ENCODE results near the gene AAMP.
"Not testable (repeated sequence)": the region's sequence is repeated elsewhere in the genome, so short reads cannot be mapped to it uniquely, and the experiment has no call there.

AAMP gene

GRCh38 chr2:218312267-218312756 lies 42.4 kb upstream of the AAMP start:
- TF ChIP-seq CTCF (conservative IDR thresholded peaks at IDR 0.05; ENCODE audit: control insufficient read depth, insufficient read depth, low read depth, low read length): no peak
- DNase-seq (ENCODE audit: low read depth): no peak
- H3K4me3 ChIP-seq (ENCODE audit: control insufficient read depth, low read depth, low read length): no peak overlapping the region

GRCh38 chr2:218311541-218312266 lies 41.8 kb upstream of the AAMP start:
- not testable (repeated sequence) for DNase-seq (ENCODE audit: low read depth); H3K4me3 ChIP-seq (ENCODE audit: control insufficient read depth, low read depth, low read length)

- TF ChIP-seq CTCF (conservative IDR thresholded peaks at IDR 0.05; ENCODE audit: control insufficient read depth, insufficient read depth, low read depth, low read length): no peak
- no peak overlapping the region for H3K4me3 ChIP-seq (ENCODE audit: control insufficient read depth, low read depth, low read length)
- no peak for DNase-seq (ENCODE audit: low read depth)
Observed at GRCh38 chr2:218310853-218311540, 41.1 kb upstream of the AAMP start.

GRCh38 chr2:218307415-218308090 lies 37.6 kb upstream of the AAMP start:
- no peak overlapping the region for H3K4me3 ChIP-seq (ENCODE audit: control insufficient read depth, low read depth, low read length)
- TF ChIP-seq CTCF (conservative IDR thresholded peaks at IDR 0.05; ENCODE audit: control insufficient read depth, insufficient read depth, low read depth, low read length): no peak
- no peak for DNase-seq (ENCODE audit: low read depth)

- no peak for DNase-seq (ENCODE audit: low read depth)
- no peak overlapping the region for H3K4me3 ChIP-seq (ENCODE audit: control insufficient read depth, low read depth, low read length)
- no peak for TF ChIP-seq CTCF (conservative IDR thresholded peaks at IDR 0.05; ENCODE audit: control insufficient read depth, insufficient read depth, low read depth, low read length)
Observed at GRCh38 chr2:218306184-218306920, 36.4 kb upstream of the AAMP start.

GRCh38 chr2:218305383-218305782 lies 35.4 kb upstream of the AAMP start:
- no peak for TF ChIP-seq CTCF (conservative IDR thresholded peaks at IDR 0.05; ENCODE audit: control insufficient read depth, insufficient read depth, low read depth, low read length)
- DNase-seq (ENCODE audit: low read depth): no peak
- no peak overlapping the region for H3K4me3 ChIP-seq (ENCODE audit: control insufficient read depth, low read depth, low read length)
